ENCODE measurements around the gene MPND.
A peak's percentile ranks its signal among the peaks of the same experiment; 100 is the strongest.

MPND gene

DNA sequence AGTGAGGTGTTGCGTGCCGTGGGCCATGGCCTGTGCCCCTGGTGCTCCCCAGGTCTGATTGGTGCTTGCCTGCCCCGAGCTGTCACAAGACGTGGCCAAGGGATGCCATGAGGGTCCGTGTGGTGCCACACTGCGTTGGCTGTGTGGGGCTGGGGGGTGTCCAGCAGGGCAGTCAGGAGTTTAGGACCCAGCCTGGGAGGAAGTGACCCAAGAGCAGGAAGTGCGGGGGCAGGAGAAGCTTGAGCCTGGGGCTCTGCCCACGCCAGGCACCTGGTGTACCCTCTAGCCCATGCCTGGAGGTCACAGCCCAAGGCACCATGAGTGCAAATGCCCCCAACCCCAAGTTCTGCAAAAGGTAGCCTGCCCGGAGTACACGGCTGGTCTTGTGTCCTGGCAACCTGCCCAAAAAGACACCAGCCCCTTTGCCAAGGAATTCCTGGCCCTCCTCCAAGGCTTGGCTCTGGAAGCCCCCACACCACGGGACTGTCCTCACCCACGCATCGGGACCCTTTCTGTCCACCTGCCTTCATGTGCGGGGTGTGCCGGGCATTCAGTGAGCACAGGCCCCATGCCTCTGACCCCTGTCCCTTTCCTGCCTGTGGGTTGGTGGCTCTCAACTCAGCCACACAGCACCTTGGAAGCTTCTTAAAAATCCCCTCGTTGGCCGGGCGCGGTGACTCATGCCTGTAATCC lies 24.9 kb downstream of the MPND start (continued):
- no peak for TF ChIP-seq TOX (CRISPR knock-in tag; IDR thresholded peaks at IDR 0.05; ENCODE audit: borderline replicate concordance)
- no peak for TF ChIP-seq CSDC2 (CRISPR knock-in tag; IDR thresholded peaks at IDR 0.05)
- TF ChIP-seq ZFP30 (CRISPR knock-in tag; IDR thresholded peaks at IDR 0.05), result no peak
- no peak for TF ChIP-seq PPARA (CRISPR knock-in tag; IDR thresholded peaks at IDR 0.05; ENCODE audit: borderline replicate concordance)
- TF ChIP-seq ZC3H10 (CRISPR knock-in tag; IDR thresholded peaks at IDR 0.05), result no peak
- TF ChIP-seq GLIS3 (CRISPR knock-in tag; IDR thresholded peaks at IDR 0.05), result no peak
- no peak for TF ChIP-seq ZNF8 (CRISPR knock-in tag; IDR thresholded peaks at IDR 0.05)
- TF ChIP-seq TCF4 (CRISPR knock-in tag; IDR thresholded peaks at IDR 0.05; ENCODE audit: borderline replicate concordance), result no peak
- TF ChIP-seq, protein P1, sequence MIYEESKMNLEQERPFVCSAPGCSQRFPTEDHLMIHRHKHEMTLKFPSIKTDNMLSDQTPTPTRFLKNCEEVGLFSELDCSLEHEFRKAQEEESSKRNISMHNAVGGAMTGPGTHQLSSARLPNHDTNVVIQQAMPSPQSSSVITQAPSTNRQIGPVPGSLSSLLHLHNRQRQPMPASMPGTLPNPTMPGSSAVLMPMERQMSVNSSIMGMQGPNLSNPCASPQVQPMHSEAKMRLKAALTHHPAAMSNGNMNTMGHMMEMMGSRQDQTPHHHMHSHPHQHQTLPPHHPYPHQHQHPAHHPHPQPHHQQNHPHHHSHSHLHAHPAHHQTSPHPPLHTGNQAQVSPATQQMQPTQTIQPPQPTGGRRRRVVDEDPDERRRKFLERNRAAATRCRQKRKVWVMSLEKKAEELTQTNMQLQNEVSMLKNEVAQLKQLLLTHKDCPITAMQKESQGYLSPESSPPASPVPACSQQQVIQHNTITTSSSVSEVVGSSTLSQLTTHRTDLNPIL (CRISPR knock-in tag; IDR thresholded peaks at IDR 0.05; ENCODE audit: low read depth), result no peak

GRCh38 chr19:4369109-4369887 lies 25.9 kb downstream of the MPND start:
- ATAC-seq, result no peak; the same call in 2 of the 3 replicates
- TF ChIP-seq ZNF8 (CRISPR knock-in tag; IDR thresholded peaks at IDR 0.05), result no peak
- no peak for TF ChIP-seq CSRNP3 (CRISPR knock-in tag; IDR thresholded peaks at IDR 0.05)
- no peak for TF ChIP-seq POU6F1 (CRISPR knock-in tag; IDR thresholded peaks at IDR 0.05; ENCODE audit: borderline replicate concordance, low read depth)
- TF ChIP-seq SNAI2 (CRISPR knock-in tag; IDR thresholded peaks at IDR 0.05), result no peak
- TF ChIP-seq ESRRG (CRISPR knock-in tag; IDR thresholded peaks at IDR 0.05), result no peak
- no peak for TF ChIP-seq ZFP3 (CRISPR knock-in tag; IDR thresholded peaks at IDR 0.05)
- no peak for TF ChIP-seq ISL1 (CRISPR knock-in tag; IDR thresholded peaks at IDR 0.05)
- TF ChIP-seq, protein P2, sequence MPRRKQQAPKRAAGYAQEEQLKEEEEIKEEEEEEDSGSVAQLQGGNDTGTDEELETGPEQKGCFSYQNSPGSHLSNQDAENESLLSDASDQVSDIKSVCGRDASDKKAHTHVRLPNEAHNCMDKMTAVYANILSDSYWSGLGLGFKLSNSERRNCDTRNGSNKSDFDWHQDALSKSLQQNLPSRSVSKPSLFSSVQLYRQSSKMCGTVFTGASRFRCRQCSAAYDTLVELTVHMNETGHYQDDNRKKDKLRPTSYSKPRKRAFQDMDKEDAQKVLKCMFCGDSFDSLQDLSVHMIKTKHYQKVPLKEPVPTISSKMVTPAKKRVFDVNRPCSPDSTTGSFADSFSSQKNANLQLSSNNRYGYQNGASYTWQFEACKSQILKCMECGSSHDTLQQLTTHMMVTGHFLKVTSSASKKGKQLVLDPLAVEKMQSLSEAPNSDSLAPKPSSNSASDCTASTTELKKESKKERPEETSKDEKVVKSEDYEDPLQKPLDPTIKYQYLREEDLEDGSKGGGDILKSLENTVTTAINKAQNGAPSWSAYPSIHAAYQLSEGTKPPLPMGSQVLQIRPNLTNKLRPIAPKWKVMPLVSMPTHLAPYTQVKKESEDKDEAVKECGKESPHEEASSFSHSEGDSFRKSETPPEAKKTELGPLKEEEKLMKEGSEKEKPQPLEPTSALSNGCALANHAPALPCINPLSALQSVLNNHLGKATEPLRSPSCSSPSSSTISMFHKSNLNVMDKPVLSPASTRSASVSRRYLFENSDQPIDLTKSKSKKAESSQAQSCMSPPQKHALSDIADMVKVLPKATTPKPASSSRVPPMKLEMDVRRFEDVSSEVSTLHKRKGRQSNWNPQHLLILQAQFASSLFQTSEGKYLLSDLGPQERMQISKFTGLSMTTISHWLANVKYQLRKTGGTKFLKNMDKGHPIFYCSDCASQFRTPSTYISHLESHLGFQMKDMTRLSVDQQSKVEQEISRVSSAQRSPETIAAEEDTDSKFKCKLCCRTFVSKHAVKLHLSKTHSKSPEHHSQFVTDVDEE (CRISPR knock-in tag; IDR thresholded peaks at IDR 0.05), result no peak
- TF ChIP-seq, protein P1 (CRISPR knock-in tag; IDR thresholded peaks at IDR 0.05; ENCODE audit: low read depth), result no peak

- peak; percentile 9; the same call in 1 of the 3 replicates for ATAC-seq
- TF ChIP-seq CSDC2 (CRISPR knock-in tag; IDR thresholded peaks at IDR 0.05) (no peak), ZNF565 (CRISPR knock-in tag; conservative IDR thresholded peaks at IDR 0.05; ENCODE audit: low read depth) (no peak), SNAI2 (CRISPR knock-in tag; IDR thresholded peaks at IDR 0.05) (no peak), ISL1 (CRISPR knock-in tag; IDR thresholded peaks at IDR 0.05) (no peak), CSRNP3 (CRISPR knock-in tag; IDR thresholded peaks at IDR 0.05) (no peak), PATZ1 (CRISPR knock-in tag; IDR thresholded peaks at IDR 0.05; ENCODE audit: borderline replicate concordance) (no peak), BACH2 (CRISPR knock-in tag; IDR thresholded peaks at IDR 0.05; ENCODE audit: borderline replicate concordance) (no peak), ESRRG (CRISPR knock-in tag; IDR thresholded peaks at IDR 0.05) (no peak), RARB (CRISPR knock-in tag; IDR thresholded peaks at IDR 0.05) (no peak), ZFP30 (CRISPR knock-in tag; IDR thresholded peaks at IDR 0.05) (no peak), PPARA (CRISPR knock-in tag; IDR thresholded peaks at IDR 0.05; ENCODE audit: borderline replicate concordance) (no peak), ZNF8 (CRISPR knock-in tag; IDR thresholded peaks at IDR 0.05) (no peak)
- TF ChIP-seq, protein P2 (CRISPR knock-in tag; IDR thresholded peaks at IDR 0.05), result no peak
These were observed 26.5 kb downstream of the MPND start for GRCh38 chr19:4369888-4370260.
